OCI-LY1 (cell line): Measurements from ENCODE around the gene AGAP1.

ENCODE experiments used
- CTCF ChIP-seq: fragments of 200-600 bp; sonication (generic), shearing (Covaris generic); IDR thresholded peaks from 2 replicates; pipeline ENCODE4 v1.5.1; 2017; ENCODE audit warnings: mild to moderate bottlenecking, antibody characterized with exemption, low read length, moderate library complexity, mixed read lengths
- EZH2 ChIP-seq: fragments of 200-600 bp; sonication (generic), shearing (Covaris generic); IDR thresholded peaks from 2 replicates; pipeline ENCODE4 v1.8.0; 2017; ENCODE audit warnings: borderline replicate concordance, mixed run types, mild to moderate bottlenecking, antibody characterized with exemption, low read length, moderate library complexity, mixed read lengths

- TF ChIP-seq CTCF: no peak
- TF ChIP-seq EZH2: no peak
Observed at GRCh38 chr2:236047176-236047575, 553.3 kb downstream of the AGAP1 start.
